ENCODE measurements around the gene KCTD20. TPM values are rescaled to one million over a fixed set of nuclear protein-coding genes. Genes with fewer than 3 reads are reported as not detected.

KCTD20 gene
- total and polyA plus RNA-seq, 3 experiments from 2014 or later, result 41.4 to 52.4 (median 52.3) TPM

GRCh38 chr6:36418558-36418957, 24.2 kb upstream of the KCTD20 start:
- no peak for DNase-seq
- no peaks in the 10 kb centered on the region for H3K27me3 ChIP-seq (ENCODE audit: insufficient read depth, low read length, poor library complexity, severe bottlenecking)
- no peak overlapping the region for H3K4me3 Mint-ChIP-seq
- H3K36me3 Mint-ChIP-seq, result peaks cover 0 to 3% (median 0%) of the 10 kb centered on the region in 3 donors
- H3K4me3 ChIP-seq (ENCODE audit: low read length), result no peak overlapping the region
- POLR2A ChIA-PET, result no interaction called here
- H3K4me1 ChIP-seq (ENCODE audit: insufficient read depth, low read length), result peaks cover 8% of the 10 kb centered on the region
- no peaks in the 10 kb centered on the region for H3K27me3 Mint-ChIP-seq
- H3K36me3 ChIP-seq (ENCODE audit: insufficient read depth, low read length), result no peaks in the 10 kb centered on the region
- peak overlapping the region in 1 of 8 donors; percentile 33 for H3K27ac Mint-ChIP-seq
- CTCF ChIA-PET, result interaction anchor here (2.3 kb wide), 1 partner anchor 11 kb away, joined by 9 read pairs; no protein-coding TSS in a partner anchor
- no peaks in the 10 kb centered on the region for H3K9me3 ChIP-seq (ENCODE audit: low read length)
- H3K9me3 Mint-ChIP-seq, result peaks cover 0 to 2% (median 0%) of the 10 kb centered on the region in 5 donors
- H3K4me1 Mint-ChIP-seq, result peaks cover 10 to 14% (median 11%) of the 10 kb centered on the region in 3 donors
- no peak overlapping the region for H3K27ac ChIP-seq (ENCODE audit: low read depth, low read length)

GRCh38 chr6:36419310-36419709, 23.5 kb upstream of the KCTD20 start:
- Mint-ChIP-seq H3K4me3 (no peak overlapping the region), H3K4me1 (peaks cover 14 to 18% (median 16%) of the 10 kb centered on the region in 3 donors), H3K36me3 (peaks cover 0 to 4% (median 0%) of the 10 kb centered on the region in 3 donors), H3K27me3 (no peaks in the 10 kb centered on the region), H3K27ac (peak overlapping the region in 1 of 8 donors; percentile 48), H3K9me3 (no peaks in the 10 kb centered on the region)
- Histone ChIP-seq H3K9me3 (ENCODE audit: low read length) (no peaks in the 10 kb centered on the region), H3K27me3 (ENCODE audit: insufficient read depth, low read length, poor library complexity, severe bottlenecking) (no peaks in the 10 kb centered on the region), H3K4me3 (ENCODE audit: low read length) (no peak overlapping the region), H3K27ac (ENCODE audit: low read depth, low read length) (no peak overlapping the region), H3K4me1 (ENCODE audit: insufficient read depth, low read length) (peaks cover 11% of the 10 kb centered on the region), H3K36me3 (ENCODE audit: insufficient read depth, low read length) (no peaks in the 10 kb centered on the region)
- ChIA-PET POLR2A (interaction anchor here (0.5 kb wide), 1 partner anchor 196 kb away, joined by 5 read pairs; no protein-coding TSS in a partner anchor), CTCF (interaction anchor here (1.2 to 2.3 kb wide), 2 partner anchors 10 to 36 kb away, joined by 3 to 9 read pairs; no protein-coding TSS in a partner anchor)
- no peak for DNase-seq

GRCh38 chr6:36422714-36423100, 20.1 kb upstream of the KCTD20 start:
- H3K4me1 Mint-ChIP-seq, result peaks cover 14 to 18% (median 16%) of the 10 kb centered on the region in 3 donors
- no peaks in the 10 kb centered on the region for H3K27me3 Mint-ChIP-seq
- H3K27ac Mint-ChIP-seq, result peak overlapping the region; percentile 78 to 98 (median 94)
- ChIA-PET POLR2A (interaction anchor here (0.5 to 1.5 kb wide), 5 partner anchors 19 to 173 kb away, joined by 3 to 9 read pairs (median 4); no protein-coding TSS in a partner anchor), CTCF (interaction anchor here (0.8 to 2.1 kb wide), 16 partner anchors 11 to 260 kb away, joined by 3 to 11 read pairs (median 4); partner anchors contain the start of gene CDKN1A)
- Histone ChIP-seq H3K27me3 (ENCODE audit: insufficient read depth, low read length, poor library complexity, severe bottlenecking) (no peaks in the 10 kb centered on the region), H3K4me1 (ENCODE audit: insufficient read depth, low read length) (peaks cover 11% of the 10 kb centered on the region), H3K36me3 (ENCODE audit: insufficient read depth, low read length) (no peaks in the 10 kb centered on the region), H3K9me3 (ENCODE audit: low read length) (no peaks in the 10 kb centered on the region), H3K27ac (ENCODE audit: low read depth, low read length) (peak overlapping the region; percentile 60), H3K4me3 (ENCODE audit: low read length) (peak overlapping the region; percentile 71)
- no peaks in the 10 kb centered on the region for H3K9me3 Mint-ChIP-seq
- no peak for DNase-seq
- H3K36me3 Mint-ChIP-seq, result peaks cover 0 to 4% (median 0%) of the 10 kb centered on the region in 3 donors
- peak overlapping the region; percentile 86 to 95 (median 94) for H3K4me3 Mint-ChIP-seq

- Histone ChIP-seq H3K4me1 (ENCODE audit: insufficient read depth, low read length) (peaks cover 11% of the 10 kb centered on the region), H3K9me3 (ENCODE audit: low read length) (no peaks in the 10 kb centered on the region), H3K27me3 (ENCODE audit: insufficient read depth, low read length, poor library complexity, severe bottlenecking) (no peaks in the 10 kb centered on the region), H3K36me3 (ENCODE audit: insufficient read depth, low read length) (no peaks in the 10 kb centered on the region), H3K27ac (ENCODE audit: low read depth, low read length) (peak overlapping the region; percentile 64), H3K4me3 (ENCODE audit: low read length) (peak overlapping the region; percentile 71)
- Mint-ChIP-seq H3K9me3 (no peaks in the 10 kb centered on the region), H3K27me3 (no peaks in the 10 kb centered on the region), H3K4me1 (peaks cover 14 to 18% (median 16%) of the 10 kb centered on the region in 3 donors), H3K4me3 (peak overlapping the region; percentile 86 to 95 (median 94)), H3K27ac (peak overlapping the region; percentile 78 to 98 (median 94)), H3K36me3 (peaks cover 0 to 4% (median 0%) of the 10 kb centered on the region in 3 donors)
- POLR2A ChIA-PET, result interaction anchor here (0.7 to 1.5 kb wide), 5 partner anchors 18 to 172 kb away, joined by 3 to 9 read pairs (median 4); partner anchors contain the start of gene SRSF3
- CTCF ChIA-PET, result interaction anchor here (0.7 to 2.1 kb wide), 26 partner anchors 10 to 501 kb away, joined by 3 to 11 read pairs (median 4); partner anchors contain the start of gene CDKN1A
- peak; percentile 96 to 99 (median 98) for DNase-seq
These were observed 19.5 kb upstream of the KCTD20 start for GRCh38 chr6:36423101-36423824.

GRCh38 chr6:36426622-36427021, 16.2 kb upstream of the KCTD20 start:
- CTCF ChIA-PET, result interaction anchor here (0.9 kb wide), 1 partner anchor 157 kb away, joined by 3 read pairs; no protein-coding TSS in a partner anchor
- Histone ChIP-seq H3K27me3 (ENCODE audit: insufficient read depth, low read length, poor library complexity, severe bottlenecking) (no peaks in the 10 kb centered on the region), H3K4me3 (ENCODE audit: low read length) (no peak overlapping the region), H3K36me3 (ENCODE audit: insufficient read depth, low read length) (no peaks in the 10 kb centered on the region), H3K4me1 (ENCODE audit: insufficient read depth, low read length) (peaks cover 11% of the 10 kb centered on the region), H3K9me3 (ENCODE audit: low read length) (no peaks in the 10 kb centered on the region), H3K27ac (ENCODE audit: low read depth, low read length) (no peak overlapping the region)
- peaks cover 0 to 4% (median 0%) of the 10 kb centered on the region in 3 donors for H3K36me3 Mint-ChIP-seq
- H3K4me3 Mint-ChIP-seq, result no peak overlapping the region
- no peak for DNase-seq
- no peaks in the 10 kb centered on the region for H3K9me3 Mint-ChIP-seq
- no peak overlapping the region for H3K27ac Mint-ChIP-seq
- peaks cover 14 to 18% (median 16%) of the 10 kb centered on the region in 3 donors for H3K4me1 Mint-ChIP-seq
- no peaks in the 10 kb centered on the region for H3K27me3 Mint-ChIP-seq
- POLR2A ChIA-PET, result no interaction called here

GRCh38 chr6:36428911-36429310, 13.9 kb upstream of the KCTD20 start:
- no peak overlapping the region for H3K4me3 Mint-ChIP-seq
- Histone ChIP-seq H3K4me3 (ENCODE audit: low read length) (no peak overlapping the region), H3K4me1 (ENCODE audit: insufficient read depth, low read length) (peaks cover under 1% of the 10 kb centered on the region), H3K27ac (ENCODE audit: low read depth, low read length) (no peak overlapping the region), H3K36me3 (ENCODE audit: insufficient read depth, low read length) (no peaks in the 10 kb centered on the region), H3K9me3 (ENCODE audit: low read length) (no peaks in the 10 kb centered on the region), H3K27me3 (ENCODE audit: insufficient read depth, low read length, poor library complexity, severe bottlenecking) (no peaks in the 10 kb centered on the region)
- H3K4me1 Mint-ChIP-seq, result peaks cover under 1 to 2% (median under 1%) of the 10 kb centered on the region in 3 donors
- POLR2A ChIA-PET, result no interaction called here
- H3K36me3 Mint-ChIP-seq, result no peaks in the 10 kb centered on the region
- no peaks in the 10 kb centered on the region for H3K27me3 Mint-ChIP-seq
- CTCF ChIA-PET, result interaction anchor here (0.6 to 2.7 kb wide), 2 partner anchors 10 to 330 kb away, joined by 3 to 9 read pairs; no protein-coding TSS in a partner anchor
- no peaks in the 10 kb centered on the region for H3K9me3 Mint-ChIP-seq
- peak overlapping the region in 1 of 8 donors; percentile 60 for H3K27ac Mint-ChIP-seq
- no peak for DNase-seq

GRCh38 chr6:36430351-36430750, 12.4 kb upstream of the KCTD20 start:
- no peaks in the 10 kb centered on the region for H3K36me3 ChIP-seq (ENCODE audit: insufficient read depth, low read length)
- DNase-seq, result no peak
- no peaks in the 10 kb centered on the region for H3K4me1 ChIP-seq (ENCODE audit: insufficient read depth, low read length)
- no peak overlapping the region for H3K4me3 ChIP-seq (ENCODE audit: low read length)
- H3K9me3 ChIP-seq (ENCODE audit: low read length), result no peaks in the 10 kb centered on the region
- no peaks in the 10 kb centered on the region for H3K4me1 Mint-ChIP-seq
- no peaks in the 10 kb centered on the region for H3K9me3 Mint-ChIP-seq
- POLR2A ChIA-PET, result no interaction called here
- H3K27ac Mint-ChIP-seq, result no peak overlapping the region
- H3K4me3 Mint-ChIP-seq, result no peak overlapping the region
- H3K36me3 Mint-ChIP-seq, result no peaks in the 10 kb centered on the region
- no peaks in the 10 kb centered on the region for H3K27me3 Mint-ChIP-seq
- CTCF ChIA-PET, result interaction anchor here (0.9 to 2.7 kb wide), 2 partner anchors 11 kb away, joined by 3 to 9 read pairs; no protein-coding TSS in a partner anchor
- no peak overlapping the region for H3K27ac ChIP-seq (ENCODE audit: low read depth, low read length)
- H3K27me3 ChIP-seq (ENCODE audit: insufficient read depth, low read length, poor library complexity, severe bottlenecking), result no peaks in the 10 kb centered on the region

GRCh38 chr6:36431197-36431596, 11.6 kb upstream of the KCTD20 start:
- Histone ChIP-seq H3K36me3 (ENCODE audit: insufficient read depth, low read length) (no peaks in the 10 kb centered on the region), H3K27ac (ENCODE audit: low read depth, low read length) (no peak overlapping the region), H3K9me3 (ENCODE audit: low read length) (no peaks in the 10 kb centered on the region), H3K4me1 (ENCODE audit: insufficient read depth, low read length) (no peaks in the 10 kb centered on the region), H3K27me3 (ENCODE audit: insufficient read depth, low read length, poor library complexity, severe bottlenecking) (no peaks in the 10 kb centered on the region), H3K4me3 (ENCODE audit: low read length) (no peak overlapping the region)
- no peaks in the 10 kb centered on the region for H3K4me1 Mint-ChIP-seq
- H3K9me3 Mint-ChIP-seq, result no peaks in the 10 kb centered on the region
- no peak overlapping the region for H3K27ac Mint-ChIP-seq
- H3K4me3 Mint-ChIP-seq, result no peak overlapping the region
- ChIA-PET CTCF (interaction anchor here (0.9 kb wide), 1 partner anchor 10 kb away, joined by 3 read pairs; no protein-coding TSS in a partner anchor), POLR2A (interaction anchor here (0.6 kb wide), 1 partner anchor 22 kb away, joined by 4 read pairs; no protein-coding TSS in a partner anchor)
- DNase-seq, result no peak
- no peaks in the 10 kb centered on the region for H3K27me3 Mint-ChIP-seq
- no peaks in the 10 kb centered on the region for H3K36me3 Mint-ChIP-seq
